IMR-90 (cell line): Measurements from ENCODE around the gene ZNF440.
"Not testable (repeated sequence)": the region's sequence is repeated elsewhere in the genome, so short reads cannot be mapped to it uniquely, and the experiment has no call there.

ENCODE experiments used
- BHLHE40 ChIP-seq: fragments of 150-350 bp; IDR thresholded peaks from 2 replicates; pipeline ENCODE4 v1.6.1; 2016; ENCODE audit warnings: mild to moderate bottlenecking, low read depth, low read length
- CEBPB ChIP-seq: IDR thresholded peaks from 2 replicates; pipeline ENCODE4 v1.6.1; 2012; ENCODE audit warnings: low read depth, low read length, improper control_type of control experiment
- CHD1 ChIP-seq: IDR thresholded peaks from 2 replicates; pipeline ENCODE4 v1.6.1; 2012; ENCODE audit warnings: low read depth, low read length, improper control_type of control experiment
- MAZ ChIP-seq: IDR thresholded peaks from 2 replicates; pipeline ENCODE4 v1.6.1; 2012; ENCODE audit warnings: low read depth, mild to moderate bottlenecking, low read length, improper control_type of control experiment, moderate library complexity, borderline replicate concordance
- MXI1 ChIP-seq: IDR thresholded peaks from 2 replicates; pipeline ENCODE4 v1.6.1; 2012; ENCODE audit warnings: low read depth, mild to moderate bottlenecking, low read length, moderate library complexity, borderline replicate concordance
- POLR2A ChIP-seq: IDR thresholded peaks from 2 replicates; pipeline ENCODE4 v1.6.1; 2012; ENCODE audit warnings: mild to moderate bottlenecking, low read depth, low read length
- RAD21 ChIP-seq: IDR thresholded peaks from 2 replicates; pipeline ENCODE4 v1.6.1; 2012; ENCODE audit warnings: low read length, improper control_type of control experiment
- TF ChIP-seq, protein P1 (sequence below): conservative IDR thresholded peaks from 2 replicates; pipeline ENCODE4 v1.5.1; 2012; ENCODE audit warnings: mild to moderate bottlenecking, low read depth, low read length, improper control_type of control experiment

DNA sequence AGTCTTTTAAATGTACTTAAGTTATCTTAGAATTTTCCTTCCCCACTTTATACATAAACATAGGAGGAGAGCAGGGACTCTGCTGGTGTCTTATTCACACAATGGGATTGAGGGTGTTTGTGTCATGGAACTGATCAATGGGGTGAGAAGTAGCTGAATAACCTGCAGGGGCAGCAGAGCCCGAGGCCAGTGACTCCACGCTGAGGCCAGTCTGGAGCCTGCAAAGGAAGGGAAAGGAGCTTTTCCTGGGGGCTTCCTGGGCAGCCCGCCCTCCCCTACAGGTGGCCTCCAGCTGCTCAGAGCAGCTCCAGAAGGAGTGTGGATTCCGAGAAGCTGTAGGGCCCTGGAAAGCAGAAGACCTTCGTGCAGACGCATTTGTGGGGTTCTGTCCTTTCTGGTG lies 33.5 kb downstream of the ZNF440 start:
- TF ChIP-seq POLR2A, CEBPB, RAD21, MXI1, BHLHE40, CHD1, MAZ: not testable (repeated sequence)
- TF ChIP-seq, protein P1, sequence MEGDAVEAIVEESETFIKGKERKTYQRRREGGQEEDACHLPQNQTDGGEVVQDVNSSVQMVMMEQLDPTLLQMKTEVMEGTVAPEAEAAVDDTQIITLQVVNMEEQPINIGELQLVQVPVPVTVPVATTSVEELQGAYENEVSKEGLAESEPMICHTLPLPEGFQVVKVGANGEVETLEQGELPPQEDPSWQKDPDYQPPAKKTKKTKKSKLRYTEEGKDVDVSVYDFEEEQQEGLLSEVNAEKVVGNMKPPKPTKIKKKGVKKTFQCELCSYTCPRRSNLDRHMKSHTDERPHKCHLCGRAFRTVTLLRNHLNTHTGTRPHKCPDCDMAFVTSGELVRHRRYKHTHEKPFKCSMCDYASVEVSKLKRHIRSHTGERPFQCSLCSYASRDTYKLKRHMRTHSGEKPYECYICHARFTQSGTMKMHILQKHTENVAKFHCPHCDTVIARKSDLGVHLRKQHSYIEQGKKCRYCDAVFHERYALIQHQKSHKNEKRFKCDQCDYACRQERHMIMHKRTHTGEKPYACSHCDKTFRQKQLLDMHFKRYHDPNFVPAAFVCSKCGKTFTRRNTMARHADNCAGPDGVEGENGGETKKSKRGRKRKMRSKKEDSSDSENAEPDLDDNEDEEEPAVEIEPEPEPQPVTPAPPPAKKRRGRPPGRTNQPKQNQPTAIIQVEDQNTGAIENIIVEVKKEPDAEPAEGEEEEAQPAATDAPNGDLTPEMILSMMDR, result not testable (repeated sequence)
